SKM-1 treated with dmso at 0.1 percent for 144 hours (cell line): Measurements from ENCODE around the gene HCFC1.

ENCODE experiments used
- DNase-seq: peaks from one replicate; lab custom pipeline; 2025; ENCODE audit not compliant: unreplicated experiment; lab: John Stamatoyannopoulos, UW

The HCFC1 gene

DNA sequence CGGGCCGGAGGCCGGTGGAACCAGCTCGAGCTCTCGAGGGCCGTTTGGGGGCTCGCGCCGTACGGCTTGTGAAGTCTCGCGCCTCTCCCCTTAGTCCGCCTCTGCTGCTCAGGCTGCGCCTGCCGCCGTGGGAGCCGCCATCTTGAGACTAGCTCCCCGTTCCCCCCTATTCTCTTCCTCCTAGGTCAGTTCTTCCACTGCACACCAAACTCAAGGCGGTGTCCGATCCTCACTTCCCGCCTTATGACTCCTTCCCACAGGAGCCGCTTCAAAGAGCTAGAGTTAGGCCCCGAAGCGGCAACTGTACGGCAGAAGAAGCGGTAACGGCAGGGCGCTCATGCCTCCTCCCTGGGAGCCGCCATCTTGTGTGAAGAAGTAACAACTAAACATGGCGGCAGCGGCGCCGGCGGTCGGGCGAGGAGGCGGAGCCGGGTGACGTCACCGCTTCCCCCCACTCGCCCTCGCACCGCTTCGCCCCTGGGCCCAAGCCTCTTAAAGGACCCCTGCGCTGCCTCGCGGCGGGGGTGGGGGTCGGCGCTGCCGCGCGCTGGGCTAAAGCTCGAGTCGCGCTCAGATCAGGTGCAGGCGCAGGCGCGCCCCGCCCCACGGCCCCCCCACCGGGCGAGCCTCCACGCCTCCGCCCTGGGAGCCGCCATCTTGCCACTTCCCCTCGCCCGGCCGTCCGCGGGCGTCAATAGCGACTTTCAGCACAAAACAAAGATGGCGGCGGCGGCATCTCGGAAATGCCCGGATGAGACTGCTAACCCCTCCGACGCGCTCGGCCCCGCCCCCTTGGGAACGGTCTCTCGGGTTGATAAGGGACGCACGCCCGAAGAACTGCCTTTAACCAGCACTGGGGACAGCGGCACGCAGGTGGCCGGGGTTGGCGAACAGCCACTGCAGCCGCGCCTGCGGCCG, at the start of gene HCFC1:
TSS of gene HCFC1 (minus strand) at position 369 of the 918 bp plus-strand sequence. CDS start 978 bp downstream, outside the sequence.
- peak; percentile 51 for DNase-seq

- DNase-seq, result no peak
Observed at GRCh38 chrX:154021131-154021611, 49.6 kb upstream of the HCFC1 start.

GRCh38 chrX:154020536-154021115, 49.0 kb upstream of the HCFC1 start:
- no peak for DNase-seq

DNA sequence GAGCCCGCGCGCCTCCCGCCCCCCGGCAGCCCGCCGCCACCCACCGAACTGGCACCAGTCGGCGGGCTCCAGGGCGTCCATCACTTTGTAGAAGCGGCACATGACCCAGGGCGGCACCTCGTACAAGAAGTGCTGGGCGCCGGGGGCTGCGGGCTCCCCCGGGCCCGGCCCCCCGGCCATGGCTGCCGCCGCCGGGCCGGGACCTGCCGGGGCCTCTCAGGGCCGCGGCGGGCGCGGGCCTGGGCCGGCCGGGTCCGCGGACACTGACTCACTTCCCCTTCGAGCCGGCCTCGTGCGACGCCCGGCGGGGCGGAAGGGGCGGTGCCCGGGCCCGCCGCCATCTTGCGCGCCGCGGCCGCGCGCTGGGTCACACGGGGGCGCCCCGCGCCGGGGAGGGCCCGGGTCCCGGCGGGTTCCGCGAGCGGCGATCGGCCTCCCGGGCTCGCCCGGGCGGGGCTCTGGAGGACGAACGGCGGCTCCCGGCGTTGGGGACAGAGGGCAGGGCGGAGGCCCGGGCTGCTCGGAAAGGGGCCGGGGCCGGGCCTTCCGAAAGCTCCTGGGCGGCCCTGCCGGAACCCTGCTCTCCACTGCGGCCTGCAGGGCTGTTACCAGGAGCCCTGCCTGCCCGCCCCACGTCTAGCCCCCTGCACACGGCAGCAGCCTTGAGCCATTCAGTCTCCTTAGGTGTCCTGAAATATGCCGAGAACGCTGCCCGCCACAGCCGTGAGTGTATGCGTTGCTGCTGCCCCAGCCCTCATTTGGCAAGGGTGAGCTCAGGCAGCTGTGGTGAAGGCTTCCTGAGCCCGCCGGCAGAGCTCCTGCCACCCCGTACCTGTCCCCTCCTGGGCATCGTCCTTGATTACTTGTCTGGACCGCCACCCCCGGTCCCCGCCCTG, 48.3 kb upstream of the HCFC1 start, which contains the start of gene IRAK1:
TSS of gene IRAK1 (minus strand) at position 270 of the 896 bp plus-strand sequence. CDS start at position 180, 90 bp downstream.
- DNase-seq, result peak; percentile 13

DNA sequence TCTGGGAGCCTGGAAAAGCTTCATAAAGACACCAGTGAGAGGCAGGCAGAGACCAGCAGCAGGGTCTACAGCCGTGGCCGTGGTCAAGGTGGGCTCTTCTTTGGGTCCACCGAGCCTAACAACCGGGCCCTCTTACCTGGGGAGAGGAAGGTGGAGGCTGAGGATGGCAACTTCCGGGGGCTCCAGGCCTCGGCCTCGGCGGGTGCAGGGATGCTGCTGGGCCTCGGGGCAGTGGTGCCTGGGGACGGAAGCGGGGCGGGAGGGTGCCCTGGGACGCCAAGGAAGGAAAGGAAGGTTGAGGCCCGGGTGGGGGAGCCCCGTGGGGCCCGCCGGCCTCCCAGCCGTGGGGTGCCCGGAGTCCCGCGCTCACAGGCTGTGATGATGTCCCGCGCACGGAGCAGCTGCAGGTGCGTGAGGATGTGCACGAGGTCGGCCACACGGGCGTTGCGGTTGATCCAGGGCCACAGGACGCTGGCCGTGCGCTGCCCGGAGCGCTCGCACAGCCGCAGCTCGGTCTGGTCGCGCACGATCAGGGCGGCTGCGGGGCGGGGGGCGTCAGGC, 47.5 kb upstream of the HCFC1 start:
- no peak for DNase-seq

GRCh38 chrX:154018518-154019060, 47.0 kb upstream of the HCFC1 start:
- DNase-seq, result no peak

GRCh38 chrX:154017766-154018517, 46.3 kb upstream of the HCFC1 start:
- DNase-seq, result no peak

GRCh38 chrX:154016366-154017076, 44.9 kb upstream of the HCFC1 start:
- DNase-seq, result no peak

DNA sequence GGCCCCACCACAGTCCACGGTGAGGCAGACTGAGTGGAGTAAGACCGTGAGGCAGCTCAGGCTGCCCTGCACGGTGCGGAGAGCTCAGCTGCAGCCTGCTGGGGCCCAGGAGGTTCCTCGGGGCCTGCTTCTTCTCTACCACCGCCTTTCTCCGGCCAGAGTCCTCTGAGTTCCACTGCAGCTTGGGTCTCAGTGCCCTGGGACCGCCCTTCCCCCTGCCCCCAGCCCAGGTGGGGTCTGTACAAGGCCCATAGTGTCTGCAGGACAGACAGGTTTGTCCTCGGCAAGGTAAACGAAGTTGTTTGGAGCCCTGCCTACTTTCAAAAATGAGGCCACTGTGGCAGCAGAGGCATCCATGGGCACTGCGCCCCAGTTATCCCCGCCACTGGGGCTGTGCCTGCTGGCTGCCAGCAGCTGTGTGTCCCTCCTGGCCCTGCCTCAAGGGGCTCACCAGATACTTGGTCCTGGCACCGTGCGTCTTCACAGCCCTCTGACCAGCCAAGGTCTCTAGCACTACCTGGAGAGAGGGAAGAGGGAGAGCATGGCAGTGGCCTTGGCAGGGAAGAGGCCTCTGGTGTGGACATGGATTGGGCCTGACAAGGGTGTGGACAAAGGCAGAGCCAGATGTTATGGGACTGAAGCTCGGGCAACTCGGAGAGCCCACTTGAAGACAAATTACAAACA, 44.1 kb upstream of the HCFC1 start:
- no peak for DNase-seq

DNA sequence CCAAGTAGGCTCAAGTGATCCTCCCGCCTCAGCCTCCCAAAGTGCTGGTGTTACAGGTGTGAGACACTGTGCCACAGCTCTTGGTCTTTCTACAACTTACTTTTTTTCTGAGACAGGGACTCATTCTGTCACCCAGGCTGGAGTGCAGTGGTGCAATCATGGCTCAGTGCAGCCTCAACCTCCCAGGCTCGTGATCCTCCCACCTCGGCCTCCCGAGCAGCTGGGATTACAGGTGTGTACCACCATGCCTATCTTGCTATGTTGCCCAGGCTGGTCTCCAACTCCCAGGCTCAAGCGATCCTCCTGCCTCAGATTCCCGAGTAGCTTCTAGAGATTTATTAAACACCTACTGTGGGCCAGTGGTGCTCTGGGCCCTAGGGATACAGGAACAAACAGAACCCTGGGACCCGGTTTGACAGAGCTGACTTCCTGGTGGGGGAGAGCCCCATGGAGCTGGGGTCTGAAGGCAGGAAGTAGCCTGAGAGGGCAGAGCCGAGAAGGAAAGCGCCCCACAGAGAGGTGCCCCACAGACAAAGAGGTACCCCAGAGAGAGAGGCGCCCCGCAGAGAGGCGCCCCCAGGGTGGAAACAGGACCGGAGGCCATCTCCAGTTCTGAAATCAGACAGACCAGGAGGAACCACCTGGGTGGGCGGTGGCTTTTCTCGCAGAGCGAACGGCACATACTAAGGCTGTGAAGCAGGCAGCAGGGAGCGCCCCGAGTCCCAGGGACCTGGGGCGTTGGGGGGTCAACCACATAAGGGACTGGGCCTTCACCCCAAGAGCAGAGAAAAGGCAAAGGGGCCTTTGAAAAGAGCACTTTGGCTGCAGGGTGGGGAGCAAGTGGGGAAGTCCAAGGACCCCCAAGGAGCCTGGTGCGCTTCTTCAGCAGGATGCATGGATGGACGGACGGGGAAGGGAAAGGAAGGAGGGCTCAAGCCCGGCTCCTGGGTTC, 43.1 kb upstream of the HCFC1 start:
- no peak for DNase-seq

GRCh38 chrX:154013614-154014360, 42.2 kb upstream of the HCFC1 start:
- peak; percentile 8 for DNase-seq

DNA sequence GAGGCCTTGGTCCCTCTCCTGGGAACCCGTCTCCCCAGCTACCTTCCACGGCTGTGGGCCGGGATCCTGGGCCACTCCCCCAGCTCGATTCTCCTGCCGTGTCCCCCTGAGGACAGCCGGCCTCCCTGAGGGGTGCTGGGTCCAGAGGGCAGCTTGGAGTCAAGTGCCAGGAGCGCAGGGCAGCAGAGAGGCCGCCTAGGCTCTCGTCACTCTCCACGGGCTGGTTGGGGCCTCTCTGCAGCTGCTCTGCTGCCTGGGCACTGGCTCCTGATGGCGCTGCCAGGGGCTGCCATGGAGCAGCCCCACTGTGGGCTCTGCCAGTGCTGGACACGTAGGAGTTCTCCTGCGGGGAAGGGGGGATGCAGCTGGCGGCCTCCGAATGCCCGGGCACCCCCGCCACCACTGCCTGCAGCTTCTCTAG, 41.4 kb upstream of the HCFC1 start:
- no peak for DNase-seq

GRCh38 chrX:154012336-154012991, 40.8 kb upstream of the HCFC1 start:
- DNase-seq, result no peak

DNA sequence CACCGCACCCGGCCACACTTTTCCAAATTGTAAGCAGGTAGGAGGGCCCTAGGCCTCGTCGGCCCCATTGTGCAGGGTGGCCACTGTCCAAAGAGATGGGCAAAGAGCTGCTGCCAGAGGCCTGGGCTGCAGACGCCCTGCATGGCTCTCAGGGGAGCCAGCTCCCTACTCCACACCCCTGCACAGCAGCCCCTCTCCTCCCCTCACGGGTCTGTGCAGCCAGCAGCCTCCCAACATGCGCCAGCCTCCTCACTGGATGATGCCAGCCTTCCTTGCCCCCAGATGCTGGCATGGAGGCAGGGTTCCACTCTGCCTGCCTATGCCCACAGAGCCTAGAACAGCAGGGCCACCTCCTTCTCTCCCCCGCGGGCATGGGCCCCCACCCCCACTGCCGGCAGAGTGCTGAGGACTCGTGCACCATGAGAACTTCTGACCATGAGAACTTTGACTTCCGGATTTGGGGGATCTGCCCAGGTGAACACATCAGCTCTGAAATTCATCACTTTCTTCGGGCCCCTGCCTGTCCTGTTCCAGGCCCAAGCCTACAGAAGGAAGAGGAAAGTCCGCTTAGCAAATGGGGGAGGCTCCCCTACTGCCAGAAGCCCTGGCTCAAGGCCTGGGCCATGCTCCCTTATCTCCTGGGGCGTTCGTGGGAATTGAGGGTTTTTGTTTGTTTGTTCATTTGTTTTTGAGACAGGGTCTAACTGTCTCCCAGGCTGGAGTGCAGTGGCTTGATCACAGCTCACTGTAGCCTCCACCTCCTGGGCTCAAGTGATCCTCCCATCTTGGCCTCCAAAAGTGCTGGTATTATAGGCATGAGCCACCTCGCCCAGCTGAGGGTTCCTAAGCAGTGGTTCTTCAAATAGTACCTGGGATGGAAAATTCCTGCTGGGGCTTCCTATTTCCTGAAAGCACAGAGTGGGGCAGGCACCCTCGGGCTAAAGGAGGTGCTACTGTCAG, 40.0 kb upstream of the HCFC1 start:
- no peak for DNase-seq
